HCT116 (cell line): ENCODE results near the gene SWT1. TPM values are rescaled to one million over a fixed set of nuclear protein-coding genes. Genes with fewer than 3 reads are reported as not detected.

Experiments
- ATAC-seq: fragments of 200-7000 bp; cut with Tn5 transposase; 2 replicates; pipeline ENCODE4 v1.9.1; 2020; ENCODE audit warnings: mild to moderate bottlenecking, moderate library complexity
- BruUV-seq: library from RNA; stranded (reverse); fragments of 400-500 nt; replicated peaks from 2 replicates; lab custom pipeline; 2021; lab: Mats Ljungman, UMichigan
- CTCF ChIA-PET: fragments of 300-600 bp; sonication (Branson Sonifier 250); formaldehyde crosslinking; loops from one replicate; lab custom pipeline; 2021; ENCODE audit warnings: antibody characterized with exemption; lab: Charles Lee
- POLR2A ChIA-PET: fragments of 300-600, 350-600 bp; sonication (Branson Sonifier 250); formaldehyde crosslinking; loops from one replicate; lab custom pipeline; 2021; ENCODE audit warnings: antibody characterized with exemption; lab: Charles Lee
- RAD21 ChIA-PET, 2 experiments: fragments of 300-600 bp; sonication (Branson Sonifier 250); formaldehyde crosslinking; loops; one replicate each; lab custom pipeline; 2023; ENCODE audit warnings: low total read pairs in 2 of 2; ENCODE audit not compliant: uncharacterized antibody in 2 of 2, unreplicated experiment in 2 of 2, low non-redundant PET in 1 of 2; lab: Charles Lee
- DNase-seq: peaks from one replicate; pipeline ENCODE4 v3.0.0-alpha.2; 2010; ENCODE audit warnings: low read depth, low spot score
- H2AFZ ChIP-seq: fragments of 200-600 bp; shearing (Covaris generic), sonication (generic); 2 replicates; pipeline ENCODE4 v1.6.1; 2017; ENCODE audit warnings: low read depth, mixed run types, mixed read lengths, antibody characterized with exemption, low read length; ENCODE audit not compliant: poor library complexity, severe bottlenecking
- H3K27ac ChIP-seq: 2 replicates; pipeline ENCODE4 v1.5.1; 2012; ENCODE audit warnings: low read depth, low read length
- H3K27me3 ChIP-seq: fragments of 200-600 bp; sonication (generic); 2 replicates; pipeline ENCODE4 v1.6.1; 2016; ENCODE audit warnings: mixed run types, low read length, mixed read lengths; ENCODE audit not compliant: insufficient read depth
- H3K36me3 ChIP-seq, 2 experiments: fragments of 200-500 bp in 1 of 2; fragments of 200-600 bp in 1 of 2; sonication (Bioruptor generic) in 1 of 2; sonication (generic) in 1 of 2; 2 replicates each; pipeline versions ENCODE4 v1.5.1 to v1.6.1; 2014 to 2016; ENCODE audit warnings: low read length in 2 of 2, inconsistent platforms in 1 of 2, mixed read lengths in 1 of 2, mixed run types in 1 of 2; ENCODE audit not compliant: insufficient read depth in 2 of 2, control insufficient read depth in 1 of 2
- H3K4me1 ChIP-seq, 2 experiments: fragments of 200-600 bp in 1 of 2; sonication (generic) in 1 of 2; 2 replicates each; pipeline versions ENCODE4 v1.5.1 to v1.6.1; 2012 to 2017; ENCODE audit warnings: low read length in 2 of 2, inconsistent platforms in 1 of 2, mild to moderate bottlenecking in 1 of 2, mixed read lengths in 1 of 2, mixed run types in 1 of 2, moderate library complexity in 1 of 2; ENCODE audit not compliant: insufficient read depth in 2 of 2, control insufficient read depth in 1 of 2
- H3K4me2 ChIP-seq: fragments of 200-600 bp; sonication (generic); 2 replicates; pipeline ENCODE4 v1.6.1; 2017; ENCODE audit warnings: mixed run types, low read length, mixed read lengths
- H3K4me3 ChIP-seq, 2 experiments: fragments of 200-600 bp in 1 of 2; sonication (generic) in 1 of 2; replicated peaks in 1 of 2; 2 replicates each; pipeline ENCODE4 v1.5.1; 2011 to 2016; ENCODE audit warnings: low read length in 2 of 2, control low read depth in 1 of 2, low read depth in 1 of 2, mild to moderate bottlenecking in 1 of 2, mixed read lengths in 1 of 2, mixed run types in 1 of 2
- H3K79me2 ChIP-seq: fragments of 200-600 bp; sonication (generic); 2 replicates; pipeline ENCODE4 v1.6.1; 2017; ENCODE audit warnings: mild to moderate bottlenecking, mixed run types, low read length, moderate library complexity, mixed read lengths; ENCODE audit not compliant: insufficient read depth
- H3K9ac ChIP-seq: fragments of 200-600 bp; sonication (generic); 2 replicates; pipeline ENCODE4 v1.6.1; 2016; ENCODE audit warnings: low read length, mixed read lengths
- H3K9me2 ChIP-seq: fragments of 200-600 bp; sonication (generic), shearing (Covaris generic); 2 replicates; pipeline ENCODE4 v1.6.1; 2017; ENCODE audit warnings: mixed run types, mild to moderate bottlenecking, moderate library complexity; ENCODE audit not compliant: insufficient read depth
- H3K9me3 ChIP-seq, 2 experiments: fragments of 200-500 bp in 1 of 2; fragments of 200-600 bp in 1 of 2; sonication (Bioruptor generic) in 1 of 2; sonication (generic) in 1 of 2; 2 replicates each; pipeline ENCODE4 v1.6.1; 2014 to 2017; ENCODE audit warnings: low read length in 2 of 2, mixed read lengths in 2 of 2, inconsistent platforms in 1 of 2, low read depth in 1 of 2, mild to moderate bottlenecking in 1 of 2, mixed run types in 1 of 2, moderate library complexity in 1 of 2; ENCODE audit not compliant: control insufficient read depth in 1 of 2, insufficient read depth in 1 of 2
- H4K20me1 ChIP-seq: fragments of 200-600 bp; sonication (generic), shearing (Covaris generic); 2 replicates; pipeline ENCODE4 v1.6.1; 2017; ENCODE audit warnings: mixed run types, mild to moderate bottlenecking, moderate library complexity; ENCODE audit not compliant: insufficient read depth
- CBX3 ChIP-seq: IDR thresholded peaks from 2 replicates; pipeline ENCODE4 v1.6.1; 2012; ENCODE audit warnings: low read depth
- CEBPB ChIP-seq: IDR thresholded peaks from 2 replicates; pipeline ENCODE4 v1.6.1; 2012; ENCODE audit warnings: low read depth
- CTCF ChIP-seq, 3 experiments: fragments of 200-600 bp in 1 of 3; sonication (generic) in 1 of 3; IDR thresholded peaks in 2 of 3; conservative IDR thresholded peaks in 1 of 3; 2 replicates each; pipeline ENCODE4 v1.5.1; 2012 to 2017; ENCODE audit warnings: low read depth in 2 of 3, low read length in 2 of 3, antibody characterized with exemption in 1 of 3, borderline replicate concordance in 1 of 3, control low read depth in 1 of 3, mild to moderate bottlenecking in 1 of 3, mixed read lengths in 1 of 3, mixed run types in 1 of 3, moderate library complexity in 1 of 3; ENCODE audit not compliant: insufficient read depth in 1 of 3
- EGR1 ChIP-seq: IDR thresholded peaks from 2 replicates; pipeline ENCODE4 v1.6.1; 2012; ENCODE audit warnings: low read depth
- ELF1 ChIP-seq: IDR thresholded peaks from 2 replicates; pipeline ENCODE4 v1.6.1; 2012; ENCODE audit warnings: low read depth, borderline replicate concordance
- EZH2 ChIP-seq: fragments of 200-600 bp; sonication (generic); IDR thresholded peaks from 2 replicates; pipeline ENCODE4 v1.6.1; 2017; ENCODE audit warnings: antibody characterized with exemption, mixed run types
- EZH2phosphoT487 ChIP-seq: fragments of 200-600 bp; IDR thresholded peaks from 2 replicates; pipeline ENCODE4 v1.6.1; 2018; ENCODE audit warnings: antibody characterized with exemption, borderline replicate concordance
- MAX ChIP-seq: IDR thresholded peaks from 2 replicates; pipeline ENCODE4 v1.6.1; 2012
- POLR2AphosphoS5 ChIP-seq: IDR thresholded peaks from 2 replicates; pipeline ENCODE4 v1.6.1; 2011; ENCODE audit warnings: mild to moderate bottlenecking, low read depth, low read length, moderate library complexity
- RAD21 ChIP-seq: IDR thresholded peaks from 2 replicates; pipeline ENCODE4 v1.6.1; 2012; ENCODE audit warnings: low read depth, mild to moderate bottlenecking
- REST ChIP-seq: IDR thresholded peaks from 2 replicates; pipeline ENCODE4 v1.6.1; 2012; ENCODE audit warnings: low read depth
- SIN3A ChIP-seq: IDR thresholded peaks from 2 replicates; pipeline ENCODE4 v1.6.1; 2012; ENCODE audit warnings: low read depth
- SRF ChIP-seq: IDR thresholded peaks from 2 replicates; pipeline ENCODE4 v1.6.1; 2012; ENCODE audit warnings: low read depth
- TCF7L2 ChIP-seq: IDR thresholded peaks from 2 replicates; pipeline ENCODE4 v1.7.0; 2011; ENCODE audit warnings: borderline replicate concordance, inconsistent platforms; ENCODE audit not compliant: insufficient read depth, insufficient read length; ENCODE audit errors: extremely low read depth
- YY1 ChIP-seq: IDR thresholded peaks from 2 replicates; pipeline ENCODE4 v1.6.1; 2011; ENCODE audit warnings: low read length, low read depth, moderate library complexity, mild to moderate bottlenecking; ENCODE audit not compliant: insufficient replicate concordance; ENCODE audit errors: extremely low read depth
- ZBTB33 ChIP-seq: IDR thresholded peaks from 2 replicates; pipeline ENCODE4 v1.6.1; 2011; ENCODE audit warnings: mild to moderate bottlenecking, low read length, moderate library complexity; ENCODE audit not compliant: insufficient replicate concordance; ENCODE audit errors: extremely low read depth
- ZFX ChIP-seq: fragments of 450-650 bp; IDR thresholded peaks from 2 replicates; pipeline ENCODE4 v1.6.1; 2017
- ZNF274 ChIP-seq: fragments of 200-500 bp; sonication (Bioruptor generic); IDR thresholded peaks from 2 replicates; pipeline ENCODE4 v1.6.1; 2014; ENCODE audit warnings: mild to moderate bottlenecking, low read depth, low read length, inconsistent platforms
- intact Hi-C: fragments of 100-400 bp; cut with micrococcal nuclease; formaldehyde crosslinking; loops from 2 replicates; pipeline ENCODE4 v1.10.0; 2022
- total RNA-seq: library from RNA; stranded (reverse); gene quantifications from one replicate; pipeline ENCODE4 v1.2.1, GENCODE V29; 2021; ENCODE audit not compliant: unreplicated experiment

Gene SWT1
- total RNA-seq, 1 experiment from 2014 or later = 3.3 TPM

- Histone ChIP-seq H3K36me3 (no peaks in the 10 kb centered on the region), H3K79me2 (no peaks in the 10 kb centered on the region), H3K4me2 (no peak overlapping the region), H3K9me2 (no peaks in the 10 kb centered on the region), H3K9me3 (no peaks in the 10 kb centered on the region), H2AFZ (no peak overlapping the region), H3K27ac (no peak overlapping the region), H3K4me1 (0 out of 4 replicates have a peak, but pooled peaks cover 0 to 4% of the 10 kb centered on the region in 2 experiments), H3K4me3 (no peak overlapping the region), H3K9ac (no peak overlapping the region), H3K27me3 (no peaks in the 10 kb centered on the region), H4K20me1 (no peaks in the 10 kb centered on the region)
- BruUV-seq = no TSS peak
- POLR2A ChIA-PET = interaction anchor here (1.5 kb wide), 1 partner anchor 77 kb away, joined by 3 read pairs; the partner anchor contains the start of gene IVNS1ABP
- intact Hi-C loops = loop anchor here (5.0 kb wide), 1 partner anchor 432 kb away; no protein-coding TSS in a partner anchor
- ATAC-seq (no peak), DNase-seq (no peak)
- CTCF ChIA-PET = interaction anchor here (0.8 to 1.0 kb wide), 3 partner anchors 70 to 430 kb away, joined by 3 read pairs; no protein-coding TSS in a partner anchor
- RAD21 ChIA-PET = no interaction called here
- no peak for TF ChIP-seq POLR2AphosphoS5
- TF ChIP-seq EZH2 = no peak
- no peak for TF ChIP-seq RAD21
- no peak for TF ChIP-seq TCF7L2
- TF ChIP-seq ELF1 = no peak
- no peak for TF ChIP-seq CEBPB
- TF ChIP-seq YY1 = no peak
- TF ChIP-seq SIN3A = no peak
- no peak for TF ChIP-seq SRF
- TF ChIP-seq ZFX = no peak
- TF ChIP-seq CBX3 = no peak
- no peak for TF ChIP-seq ZNF274
- no peak for TF ChIP-seq EZH2phosphoT487
- no peak for TF ChIP-seq REST
- no peak for TF ChIP-seq ZBTB33
- no peak for TF ChIP-seq MAX
- no peak for TF ChIP-seq CTCF (IDR thresholded peaks at IDR 0.05 in 2 of 3, conservative IDR thresholded peaks at IDR 0.05 in 1 of 3; ENCODE audit: borderline replicate concordance in 1 of 3, insufficient read depth in 1 of 3, low read depth in 2 of 3, low read length in 2 of 3)
- no peak for TF ChIP-seq EGR1
Observed at GRCh38 chr1:185239861-185240260, 82.9 kb downstream of the SWT1 start.
